ENCODE measurements around the gene TGFBR3.

Gene TGFBR3

GRCh38 chr1:91751275-91751674 is 134.7 kb downstream of the TGFBR3 start:
- DNase-seq: no peak

DNA sequence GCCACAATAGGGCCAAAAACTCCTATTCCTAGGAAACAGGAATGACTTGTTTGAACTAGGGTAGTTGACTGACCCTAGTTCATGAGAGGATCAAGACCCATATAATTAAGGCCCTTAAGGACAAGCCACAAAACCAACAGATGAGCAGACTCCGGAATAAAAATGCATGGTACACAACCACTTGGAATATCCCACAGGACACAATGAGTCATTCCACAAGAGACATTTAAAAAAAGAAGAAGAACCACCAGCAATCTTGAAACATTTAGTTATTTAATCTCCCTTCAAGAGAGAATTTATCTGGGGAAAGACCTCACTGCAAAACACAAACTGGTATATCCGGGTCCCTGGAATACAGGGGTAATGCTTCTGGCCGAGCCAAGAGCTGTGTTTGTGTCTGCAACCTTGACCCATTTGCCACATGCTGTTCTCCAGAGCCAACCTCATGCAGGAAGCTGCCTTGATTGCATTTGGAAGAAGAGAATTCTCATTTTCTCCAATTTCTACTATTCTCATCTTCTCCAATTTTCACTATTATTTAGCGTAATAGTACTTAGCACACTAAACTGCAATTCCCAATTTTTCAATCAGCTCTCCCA is 135.5 kb downstream of the TGFBR3 start:
- DNase-seq: no peak

DNA sequence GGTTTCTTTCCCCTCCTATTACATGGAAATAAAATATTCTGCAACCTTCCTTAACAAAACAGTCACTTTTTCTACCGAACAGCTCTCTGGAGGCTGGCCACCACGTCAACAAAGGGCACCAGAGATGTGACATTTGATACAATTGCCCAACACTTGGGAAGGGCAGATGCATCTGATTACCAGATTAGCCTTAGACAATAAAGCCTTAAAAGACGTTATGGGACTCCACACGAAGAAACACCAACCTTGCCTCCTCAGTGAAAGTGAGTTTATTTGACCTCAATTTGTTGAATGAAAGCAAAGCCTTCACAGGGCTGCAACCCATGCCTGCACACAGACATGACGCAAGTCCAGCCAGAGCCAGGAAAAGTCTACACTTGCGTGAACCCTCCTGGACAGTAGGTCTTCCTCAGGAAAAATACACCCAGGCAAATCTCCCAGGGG is 136.1 kb downstream of the TGFBR3 start:
- no peak for DNase-seq

DNA sequence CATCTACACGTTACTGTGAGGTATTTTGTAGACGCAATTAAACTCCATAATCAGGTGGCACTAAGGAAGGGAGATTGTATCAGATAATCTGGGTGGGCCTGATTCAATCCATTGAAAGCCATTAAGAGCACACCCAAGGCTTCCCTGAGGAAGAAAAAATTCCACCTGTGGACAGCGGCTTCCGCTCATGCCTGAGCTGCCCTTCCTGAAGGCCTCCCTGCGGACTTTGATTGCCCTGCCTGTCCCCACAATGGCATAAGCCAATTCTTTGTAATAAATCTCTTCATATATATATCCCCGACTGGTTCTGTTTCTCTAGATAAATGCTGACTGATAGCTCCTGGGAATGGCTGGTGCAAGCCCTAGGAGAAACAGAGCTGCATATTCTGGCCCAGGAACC is 138.3 kb downstream of the TGFBR3 start:
- no peak for DNase-seq

DNA sequence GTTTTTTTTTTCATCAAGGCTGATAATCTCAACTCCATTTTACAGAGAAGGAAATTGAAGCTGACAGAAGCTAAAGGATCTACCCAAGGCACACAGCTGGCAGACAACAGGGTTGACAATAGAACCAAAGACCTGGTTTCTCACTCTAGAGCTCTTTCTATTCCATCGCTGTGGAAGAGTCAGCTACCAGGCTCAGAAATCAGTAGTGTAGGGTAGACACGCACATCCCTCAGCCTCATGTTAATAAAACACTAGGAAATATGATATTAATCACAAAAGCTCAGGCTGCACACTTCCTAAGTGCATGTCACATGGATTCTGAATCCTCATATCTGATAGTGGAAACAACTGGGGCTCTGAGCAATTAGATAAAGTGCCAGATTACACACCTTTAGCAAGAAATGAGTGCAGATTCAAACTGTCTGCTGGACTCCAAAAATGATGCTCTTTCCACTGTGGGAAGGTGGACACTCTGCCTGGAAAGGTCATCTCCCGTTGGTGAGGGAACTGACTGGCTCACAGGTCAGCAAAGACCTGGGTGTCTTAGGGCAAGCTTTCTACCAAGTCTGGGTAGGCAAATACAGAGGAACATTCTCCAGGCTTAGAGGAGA is 139.1 kb downstream of the TGFBR3 start:
- no peak for DNase-seq

DNA sequence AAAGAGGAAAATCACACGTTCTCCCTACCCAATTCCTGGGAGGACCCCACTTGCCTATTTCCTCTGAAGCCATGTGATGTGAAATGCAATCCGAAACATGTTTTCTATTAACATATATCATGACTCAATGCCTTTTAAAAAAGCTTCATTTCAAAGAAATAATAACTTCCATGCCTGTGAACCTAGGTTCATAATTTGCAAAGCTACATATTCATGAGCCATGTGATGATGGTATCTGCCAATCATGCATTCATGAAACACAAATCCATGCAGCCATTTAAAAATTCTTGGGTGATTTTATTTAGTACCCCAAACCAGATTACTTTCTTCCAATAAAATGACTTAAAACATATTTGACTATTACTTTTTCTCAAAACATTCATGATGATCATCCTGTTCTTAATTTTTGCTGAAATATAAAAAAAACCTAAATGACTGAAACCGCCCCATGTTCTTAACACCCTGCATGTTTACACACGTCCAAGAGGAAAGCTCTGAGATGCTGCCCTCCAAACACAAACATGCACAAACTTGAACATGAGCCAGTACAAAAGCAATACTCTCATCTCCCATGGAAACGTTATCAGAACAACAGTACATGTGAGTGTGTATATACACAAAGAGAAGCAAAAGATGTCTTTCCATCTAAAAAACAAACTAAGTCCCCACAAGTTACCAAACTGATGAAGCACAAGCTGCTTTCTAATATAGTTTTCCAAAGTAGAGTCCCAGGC is 140.1 kb downstream of the TGFBR3 start:
- DNase-seq: no peak

DNA sequence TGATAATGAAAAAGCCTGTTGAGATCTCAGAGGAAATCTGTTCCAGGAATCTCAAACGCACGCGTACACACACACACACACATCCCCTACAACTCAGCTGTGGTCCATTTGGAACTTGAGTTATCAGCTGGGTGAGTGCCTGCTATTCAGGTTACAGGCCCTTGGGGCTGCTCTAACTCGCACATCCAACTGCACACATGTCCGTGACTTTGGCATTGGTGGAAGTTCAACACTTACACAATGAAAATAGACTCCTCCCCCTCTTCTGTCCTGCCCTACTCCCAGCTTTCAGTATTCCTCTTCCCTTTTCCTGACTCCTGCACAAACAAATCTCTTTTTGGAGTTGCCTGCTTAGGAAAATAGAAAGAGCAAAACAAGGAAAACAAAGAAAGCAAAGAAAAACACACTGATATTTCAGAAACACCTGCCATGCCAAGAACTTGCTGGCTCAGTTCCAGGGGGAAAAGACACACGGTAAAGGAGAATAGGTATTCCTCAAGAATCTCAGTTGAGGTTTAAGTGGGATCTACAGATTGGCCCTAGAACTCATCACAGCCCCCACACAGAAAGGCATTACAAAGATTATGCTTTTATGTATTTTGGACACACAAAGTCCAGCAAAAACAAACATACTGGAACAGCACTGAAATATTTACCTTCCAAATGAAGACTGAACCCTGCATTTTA is 140.9 kb downstream of the TGFBR3 start:
- no peak for DNase-seq

- DNase-seq: no peak
Observed at GRCh38 chr1:91742848-91743292, 143.1 kb downstream of the TGFBR3 start.

DNA sequence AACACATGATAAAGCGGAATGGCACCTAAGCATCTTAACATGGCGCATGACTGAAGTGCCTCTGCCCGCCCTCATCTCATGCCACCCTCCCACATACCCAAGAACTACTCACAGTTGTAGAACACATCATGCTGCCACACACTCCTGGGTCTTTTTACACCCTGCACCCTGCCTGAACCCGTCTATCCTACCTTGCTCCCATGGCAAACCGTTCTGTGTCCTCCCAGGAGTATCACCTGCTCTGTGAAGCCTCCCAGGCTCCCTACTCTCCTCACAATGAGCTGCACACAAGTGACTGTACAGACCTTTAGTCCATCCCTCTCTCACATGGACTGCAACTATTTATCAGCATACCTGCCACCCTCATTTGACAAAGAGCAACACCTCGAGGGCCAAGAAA is 144.0 kb downstream of the TGFBR3 start:
- DNase-seq: no peak

- no peak for DNase-seq
Observed at GRCh38 chr1:91741301-91741700, 144.7 kb downstream of the TGFBR3 start.

GRCh38 chr1:91737650-91738049 is 148.3 kb downstream of the TGFBR3 start:
- no peak for DNase-seq

GRCh38 chr1:91736715-91737615 is 149.0 kb downstream of the TGFBR3 start:
- no peak for DNase-seq

- DNase-seq: no peak
Observed at GRCh38 chr1:91736146-91736714, 149.7 kb downstream of the TGFBR3 start.

DNA sequence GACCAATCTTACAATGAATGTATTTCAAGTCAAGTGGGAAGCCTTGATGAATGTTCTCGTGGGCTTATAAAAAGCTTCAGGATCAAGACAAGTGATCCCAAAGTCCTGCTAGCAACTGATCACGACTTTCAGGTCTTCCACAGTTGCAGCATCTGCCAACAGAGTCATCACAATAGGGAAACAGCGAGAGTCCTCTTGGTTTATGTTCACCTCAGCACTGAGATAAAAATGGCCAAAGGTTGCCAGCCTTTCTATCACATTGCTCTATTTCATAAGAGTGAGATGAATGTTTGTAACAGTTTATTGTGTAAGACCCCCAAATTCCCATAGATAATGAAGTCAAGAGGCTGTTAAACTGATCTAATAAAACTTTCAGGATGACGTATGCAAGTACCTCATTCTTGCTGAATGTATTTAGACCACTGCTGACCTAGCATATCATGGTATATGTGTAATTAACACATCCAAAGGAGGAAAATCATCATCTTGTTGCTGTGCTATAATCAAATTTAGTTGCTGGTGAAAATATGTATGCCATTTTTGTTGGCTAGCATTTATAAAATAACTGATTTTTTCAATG is 150.6 kb downstream of the TGFBR3 start:
- no peak for DNase-seq

DNA sequence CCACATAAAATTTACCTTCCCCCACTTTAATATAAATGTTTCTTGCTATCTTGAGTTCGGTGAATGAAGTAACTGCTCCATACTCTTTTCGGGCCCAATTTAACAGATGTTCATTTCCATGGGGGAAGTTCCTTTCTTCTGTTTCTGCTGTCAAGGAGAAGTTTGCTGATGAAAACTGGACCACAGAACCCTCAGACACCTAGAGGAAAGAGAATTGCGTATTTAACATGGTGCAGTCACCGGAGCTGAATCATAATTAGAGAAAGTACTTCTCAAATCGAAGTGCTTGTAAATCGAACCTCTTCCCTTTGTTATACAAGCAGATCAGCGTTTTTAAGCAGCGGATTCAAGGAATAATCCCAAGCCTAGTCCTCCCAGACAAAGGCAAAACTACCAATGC is 151.2 kb downstream of the TGFBR3 start:
- DNase-seq: no peak

DNA sequence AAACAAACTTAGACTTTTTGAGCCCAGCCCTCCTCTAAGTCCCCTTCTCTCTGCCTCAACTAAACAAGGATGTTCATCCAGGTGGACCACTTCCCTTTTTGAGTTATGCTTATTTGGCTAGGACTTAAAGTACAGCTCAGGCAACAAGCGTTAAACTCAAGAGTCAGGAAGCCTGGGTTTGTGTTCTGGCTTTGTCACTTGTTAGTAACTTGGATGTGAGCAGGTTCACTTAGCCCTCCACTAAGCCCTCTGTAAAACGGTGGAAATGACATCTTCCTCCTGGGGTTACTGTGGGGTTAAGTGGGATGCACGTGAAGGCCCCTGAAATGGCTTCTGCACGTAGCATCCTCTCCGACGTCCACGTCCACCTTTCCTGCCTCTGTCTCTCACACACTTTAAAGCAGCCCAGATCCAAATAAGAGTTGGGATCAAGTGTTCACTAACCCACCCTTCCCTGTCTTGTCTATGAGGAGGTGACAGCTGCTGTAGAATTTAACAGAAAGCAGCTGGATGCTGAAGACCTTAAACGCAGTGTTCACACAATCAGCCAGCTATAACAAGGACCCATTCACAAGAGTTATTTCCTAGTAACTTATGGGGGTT is 152.7 kb downstream of the TGFBR3 start:
- DNase-seq: no peak

- DNase-seq: peak; percentile 69
Observed at GRCh38 chr1:91732291-91733107, 153.5 kb downstream of the TGFBR3 start.

- DNase-seq: no peak
Observed at GRCh38 chr1:91731815-91732214, 154.1 kb downstream of the TGFBR3 start.

- no peak for DNase-seq
Observed at GRCh38 chr1:91730801-91731732, 154.9 kb downstream of the TGFBR3 start.
